GM21447 (cell line): ENCODE results near the gene SNRNP200.
A peak's percentile ranks its signal among the peaks of the same experiment; 100 is the strongest.

Experiments used
- ATAC-seq: cut with Tn5 transposase; IDR thresholded peaks from one replicate; pipeline ENCODE4 v1.9.1; 2021; ENCODE audit not compliant: unreplicated experiment

Gene SNRNP200

DNA sequence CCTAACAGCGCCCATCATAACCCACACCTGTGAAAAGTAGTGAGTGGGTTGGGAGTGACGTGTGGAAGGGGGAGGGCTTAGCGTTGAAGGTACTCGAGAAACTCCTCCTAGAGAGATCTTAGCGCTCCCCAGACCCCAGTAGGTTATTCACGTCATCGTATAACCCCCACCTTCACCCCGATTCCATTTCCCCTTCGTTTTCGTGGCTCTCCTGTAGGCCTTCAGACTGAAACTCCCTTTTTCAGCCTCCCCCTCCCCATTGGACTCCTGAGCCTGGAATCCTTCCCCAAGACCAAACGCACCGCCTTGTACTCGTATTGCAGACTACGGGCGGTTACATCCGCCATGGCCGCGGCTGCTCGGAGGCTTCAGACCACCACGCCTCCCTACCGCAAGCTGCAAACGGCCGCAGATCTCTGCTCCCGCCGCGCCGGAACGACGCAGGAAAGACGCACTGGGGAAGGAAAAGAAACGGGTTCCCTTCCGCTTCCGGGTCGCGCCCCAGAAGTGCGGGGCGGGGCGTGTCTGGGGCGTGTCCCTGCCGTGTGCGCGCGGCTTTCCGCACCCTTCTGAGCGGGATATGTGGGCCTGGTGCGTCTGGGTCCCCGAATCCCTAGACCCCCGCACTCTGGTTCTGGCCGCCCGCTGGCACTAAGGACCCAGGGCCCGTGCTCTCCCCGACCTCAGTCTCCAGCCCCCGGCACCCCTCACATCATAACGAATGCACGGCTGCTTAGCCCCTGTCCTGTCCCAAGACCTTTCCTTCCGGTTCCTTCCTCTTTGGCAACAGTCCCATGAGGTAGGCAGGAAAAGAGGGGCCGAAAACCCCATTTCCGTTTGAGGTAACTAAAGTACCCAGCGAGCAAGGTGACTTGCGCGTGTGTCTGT lies at the start of gene SNRNP200:
SNRNP200 (minus strand) TSS at position 456 of the 888 bp plus-strand sequence; CDS start at position 347, 109 bp downstream.
- ATAC-seq: peak; percentile 96

DNA sequence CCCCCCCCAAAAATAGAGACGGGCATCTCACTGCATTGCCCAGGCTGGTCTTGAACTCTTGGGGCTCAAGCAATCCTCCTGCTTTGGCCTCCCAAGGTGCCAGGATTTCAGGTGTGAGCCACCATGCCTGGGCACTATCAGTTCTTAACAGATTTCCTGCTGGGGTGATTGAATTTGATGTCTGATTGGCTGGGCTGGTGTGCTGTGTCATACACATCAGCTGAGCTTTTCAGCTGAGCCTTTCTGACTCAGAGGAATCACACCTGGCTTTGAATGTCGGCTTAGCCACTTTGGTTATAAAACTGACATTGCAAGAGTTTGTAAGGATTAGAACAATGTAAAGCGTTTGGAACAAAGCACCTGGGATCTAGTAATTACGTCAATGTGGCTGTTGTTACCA lies 49.1 kb upstream of the SNRNP200 start:
- no peak for ATAC-seq

GRCh38 chr2:96353606-96354101 lies 48.3 kb upstream of the SNRNP200 start:
- ATAC-seq: no peak

- ATAC-seq: no peak
Measured at GRCh38 chr2:96353032-96353561, 47.8 kb upstream of the SNRNP200 start.

GRCh38 chr2:96347395-96347794 lies 42.0 kb upstream of the SNRNP200 start:
- ATAC-seq: no peak

- no peak for ATAC-seq
Measured at GRCh38 chr2:96345868-96346462, 40.6 kb upstream of the SNRNP200 start.

- no peak for ATAC-seq
Measured at GRCh38 chr2:96345438-96345837, 40.1 kb upstream of the SNRNP200 start.

- peak; percentile 81 for ATAC-seq
Measured at GRCh38 chr2:96344011-96344410, 38.7 kb upstream of the SNRNP200 start.

DNA sequence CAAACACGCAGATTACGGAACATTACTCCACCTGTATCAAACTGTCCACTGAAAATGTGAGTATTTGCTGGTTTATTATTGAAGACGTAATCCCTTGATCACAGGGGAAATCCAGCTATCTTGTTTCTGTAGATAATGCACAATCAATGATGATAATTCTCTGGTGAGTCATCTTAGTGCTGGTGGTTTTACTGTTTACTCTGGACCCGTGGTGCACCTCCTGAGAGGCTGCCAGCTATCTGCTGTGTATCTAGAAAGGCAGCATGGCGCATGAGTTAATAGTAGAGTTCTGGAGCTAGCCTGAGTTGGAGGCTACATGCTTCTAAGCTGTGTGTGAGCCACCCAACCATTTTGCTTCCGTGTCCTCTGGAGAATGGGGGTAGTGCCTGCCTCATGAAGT lies 36.7 kb upstream of the SNRNP200 start:
- no peak for ATAC-seq

DNA sequence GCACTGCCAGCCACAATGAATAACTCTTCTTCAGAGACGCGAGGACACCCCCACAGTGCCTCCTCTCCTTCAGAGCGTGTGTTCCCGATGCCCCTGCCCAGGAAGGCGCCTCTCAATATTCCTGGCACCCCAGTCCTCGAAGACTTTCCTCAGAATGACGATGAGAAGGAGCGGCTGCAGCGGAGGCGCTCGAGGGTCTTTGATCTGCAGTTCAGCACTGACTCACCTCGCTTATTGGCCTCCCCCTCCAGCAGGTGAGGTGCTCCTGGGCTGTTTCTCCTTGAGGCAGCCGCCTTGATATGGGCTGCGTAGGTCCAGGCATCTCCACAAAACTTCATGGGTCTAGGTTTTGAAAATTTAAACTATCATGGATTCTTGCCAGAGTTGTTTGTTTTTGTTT lies 36.3 kb upstream of the SNRNP200 start:
- no peak for ATAC-seq

DNA sequence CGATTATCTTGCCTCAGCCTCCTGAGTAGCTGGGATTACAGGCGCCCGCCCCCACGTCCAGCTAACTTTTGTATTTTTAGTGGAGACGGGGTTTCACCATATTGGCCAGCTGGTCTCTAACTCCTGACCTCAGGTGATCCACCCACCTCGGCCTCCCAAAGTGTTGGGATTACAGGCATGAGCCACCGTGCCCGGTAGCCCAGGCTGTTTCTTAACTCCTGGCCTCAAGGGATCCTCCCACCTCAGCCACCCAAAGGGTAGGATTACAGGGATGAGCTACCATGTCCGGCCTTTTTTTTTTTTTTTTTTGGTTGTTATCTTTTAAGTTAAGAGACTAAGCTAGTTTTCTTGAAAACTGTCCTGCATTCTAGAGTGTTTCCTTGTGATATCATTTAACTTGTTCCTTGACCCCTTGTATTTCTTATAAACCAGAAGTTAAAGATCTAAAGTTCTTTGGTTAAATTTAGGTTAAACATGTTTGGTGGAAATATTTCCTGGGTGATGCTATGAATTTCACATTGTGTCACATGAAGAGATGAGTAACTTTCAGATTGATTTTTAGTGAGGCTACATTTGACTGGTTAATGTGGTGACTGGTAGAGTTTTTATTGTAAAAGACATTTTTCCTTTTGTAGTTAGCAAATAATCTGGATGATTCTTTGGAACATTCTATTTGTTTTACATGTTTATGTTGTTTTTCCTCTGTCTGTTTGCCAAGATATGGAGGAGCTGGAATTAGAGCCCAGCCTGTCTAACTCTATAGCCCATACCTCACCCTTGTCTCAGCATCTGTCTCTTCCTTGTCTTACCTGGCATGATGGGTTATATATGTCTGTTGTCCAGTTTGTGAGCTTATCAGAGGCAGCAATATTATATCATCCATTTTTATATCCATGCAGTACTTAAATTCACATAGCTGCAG lies 35.4 kb upstream of the SNRNP200 start:
- no peak for ATAC-seq

GRCh38 chr2:96336873-96337272 lies 31.5 kb upstream of the SNRNP200 start:
- no peak for ATAC-seq

- no peak for ATAC-seq
Measured at GRCh38 chr2:96336104-96336775, 30.9 kb upstream of the SNRNP200 start.

DNA sequence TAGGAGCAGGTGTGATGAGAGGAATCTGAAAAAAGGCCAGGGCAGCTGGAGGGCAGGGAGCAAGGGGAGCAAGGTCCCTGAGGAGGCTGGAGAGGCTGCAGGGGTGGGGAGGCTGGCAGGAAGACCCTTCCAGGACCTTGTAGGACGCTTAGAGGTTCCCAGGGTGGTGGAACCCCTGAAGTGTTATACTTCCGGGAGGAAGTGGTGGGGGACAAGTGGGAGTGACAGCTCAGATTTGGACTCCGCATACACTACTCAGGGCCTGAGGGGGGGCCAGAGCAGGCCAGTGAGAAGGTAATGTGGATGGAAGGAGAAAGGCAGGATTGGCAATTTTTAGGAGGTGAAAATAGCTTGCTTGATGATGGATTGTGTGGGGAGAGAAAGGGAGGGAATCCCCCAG lies 28.4 kb upstream of the SNRNP200 start:
- ATAC-seq: no peak

DNA sequence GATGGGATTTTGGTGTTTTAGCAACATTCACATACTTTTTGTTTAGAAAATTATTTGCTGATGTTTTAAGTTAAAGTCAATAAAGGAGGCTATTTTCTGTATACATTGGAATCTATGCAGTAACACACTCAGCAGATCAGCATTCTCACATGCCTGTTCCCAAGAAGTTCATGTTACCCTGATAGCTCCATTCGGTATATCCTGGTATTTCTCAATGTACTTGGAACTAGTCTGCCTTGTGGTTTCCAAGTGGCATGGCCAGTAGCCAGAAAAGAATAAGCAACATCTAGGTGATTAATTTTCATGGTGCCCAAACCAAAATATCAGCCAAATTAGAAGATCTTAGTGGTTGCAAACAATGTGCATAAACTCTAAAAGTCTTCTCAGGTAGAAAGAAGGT lies 25.1 kb upstream of the SNRNP200 start:
- ATAC-seq: no peak

- ATAC-seq: no peak
Measured at GRCh38 chr2:96329874-96330273, 24.5 kb upstream of the SNRNP200 start.

DNA sequence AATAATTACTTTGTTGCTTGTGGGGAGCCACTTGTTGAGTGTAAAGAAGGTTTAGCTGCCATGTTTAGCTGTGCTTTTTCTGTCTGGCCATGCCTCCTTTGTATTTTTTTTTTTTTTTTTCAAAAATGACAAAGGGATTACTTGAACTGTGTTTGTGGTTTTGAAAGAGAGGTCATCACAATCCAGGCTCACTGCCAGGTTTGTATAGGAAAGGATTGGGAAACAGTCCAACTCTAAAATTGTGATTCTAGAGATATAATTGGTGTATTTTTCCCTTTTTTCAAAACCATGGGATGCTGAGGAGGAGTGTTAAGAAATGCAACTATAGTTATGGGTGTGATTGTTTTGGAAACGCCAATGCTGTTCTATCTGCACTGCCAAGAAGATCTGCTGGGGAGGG lies 24.1 kb upstream of the SNRNP200 start:
- no peak for ATAC-seq

DNA sequence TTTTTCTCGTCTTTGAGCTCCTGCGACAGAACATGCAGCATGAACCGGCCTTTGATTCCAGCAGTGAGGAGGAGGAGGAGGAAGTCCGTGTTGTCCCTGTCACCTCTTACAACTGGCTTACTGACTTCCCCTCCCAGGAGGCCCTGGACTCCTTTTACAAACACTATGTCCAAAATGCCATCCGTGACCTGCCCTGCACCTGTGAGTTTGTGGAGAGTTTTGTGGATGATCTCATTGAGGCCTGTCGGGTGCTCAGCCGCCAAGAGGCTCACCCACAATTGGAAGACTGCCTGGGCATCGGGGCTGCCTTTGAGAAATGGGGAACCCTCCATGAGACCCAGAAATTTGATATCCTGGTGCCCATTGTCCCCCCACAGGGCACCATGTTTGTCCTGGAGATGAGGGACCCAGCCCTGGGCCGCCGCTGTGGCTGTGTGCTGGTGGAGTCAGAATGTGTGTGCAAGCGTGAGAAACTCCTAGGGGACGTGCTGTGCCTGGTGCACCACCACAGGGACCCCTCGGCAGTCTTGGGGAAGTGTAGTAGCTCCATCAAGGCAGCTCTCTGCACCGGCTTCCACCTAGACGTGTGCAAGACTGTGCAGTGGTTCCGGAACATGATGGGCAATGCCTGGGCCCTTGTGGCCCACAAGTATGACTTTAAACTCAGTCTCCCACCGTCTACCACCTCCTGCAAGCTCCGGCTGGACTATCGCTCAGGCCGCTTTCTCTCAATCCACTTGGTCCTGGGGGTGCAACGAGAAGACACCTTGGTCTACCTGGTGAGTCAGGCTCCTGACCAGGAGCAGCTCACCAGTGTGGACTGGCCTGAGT lies 21.9 kb upstream of the SNRNP200 start:
- ATAC-seq: no peak

GRCh38 chr2:96326564-96326963 lies 21.2 kb upstream of the SNRNP200 start:
- no peak for ATAC-seq

- ATAC-seq: no peak
Measured at GRCh38 chr2:96325884-96326255, 20.5 kb upstream of the SNRNP200 start.
